SK-N-SH (cell line): Measurements from ENCODE around the gene NR6A1. TPM values are rescaled to one million over a fixed set of nuclear protein-coding genes. Genes with fewer than 3 reads are reported as not detected.

Experiments
- CTCF ChIA-PET: fragments of 300-600, 350-600 bp; formaldehyde crosslinking; extraction: SDS; loops from one replicate; lab custom pipeline; 2021; lab: Yijun Ruan, JAX
- POLR2A ChIA-PET: fragments of 350-600 bp; sonication (Branson Sonifier 250); formaldehyde crosslinking; extraction: SDS; loops from one replicate; lab custom pipeline; 2020; ENCODE audit warnings: antibody characterized with exemption, inconsistent platforms; lab: Yijun Ruan, JAX
- DNase-seq: peaks from one replicate; pipeline ENCODE4 v3.0.0; 2012
- H2AFZ ChIP-seq: fragments of 200-600 bp; sonication (generic); 2 replicates; pipeline ENCODE4 v1.8.1; 2016; ENCODE audit warnings: antibody characterized with exemption, mild to moderate bottlenecking, low read depth
- H3F3A ChIP-seq: fragments of 200-600 bp; sonication (generic); replicated peaks from 2 replicates; pipeline ENCODE3; 2016; ENCODE audit warnings: antibody characterized with exemption, mild to moderate bottlenecking; ENCODE audit not compliant: insufficient read depth
- H3K27ac ChIP-seq, 2 experiments: fragments of 200-500 bp in 1 of 2; fragments of 200-600 bp in 1 of 2; sonication (Bioruptor generic) in 1 of 2; sonication (generic), shearing (Covaris generic) in 1 of 2; 2 replicates each; pipeline versions ENCODE4 v1.5.1 to v1.6.1; 2014 to 2016; ENCODE audit warnings: low read depth in 2 of 2, inconsistent platforms in 1 of 2, low read length in 1 of 2, mild to moderate bottlenecking in 1 of 2, mixed read lengths in 1 of 2
- H3K27me3 ChIP-seq: fragments of 200-600 bp; sonication (generic), shearing (Covaris generic); 2 replicates; pipeline ENCODE4 v1.6.1; 2016; ENCODE audit warnings: mixed run types; ENCODE audit not compliant: insufficient read depth
- H3K36me3 ChIP-seq, 2 experiments: fragments of 200-500 bp in 1 of 2; fragments of 200-600 bp in 1 of 2; sonication (Bioruptor generic) in 1 of 2; sonication (generic) in 1 of 2; replicated peaks in 1 of 2; 2 replicates each; pipeline versions ENCODE3 to v1.5.1; 2014 to 2016; ENCODE audit warnings: low read length in 1 of 2, mild to moderate bottlenecking in 1 of 2; ENCODE audit not compliant: insufficient read depth in 2 of 2, control insufficient read depth in 1 of 2
- H3K4me1 ChIP-seq, 2 experiments: fragments of 200-500 bp in 1 of 2; fragments of 200-600 bp in 1 of 2; sonication (Bioruptor generic) in 1 of 2; sonication (generic), shearing (Covaris generic) in 1 of 2; 2 replicates each; pipeline versions ENCODE4 v1.5.1 to v1.6.1; 2014 to 2016; ENCODE audit warnings: low read depth in 1 of 2, low read length in 1 of 2, mixed run types in 1 of 2; ENCODE audit not compliant: insufficient read depth in 2 of 2, control insufficient read depth in 1 of 2
- H3K4me2 ChIP-seq: fragments of 200-600 bp; sonication (generic), shearing (Covaris generic); 2 replicates; pipeline ENCODE4 v1.6.1; 2017; ENCODE audit warnings: mixed run types
- H3K4me3 ChIP-seq, 2 experiments: fragments of 200-500 bp in 1 of 2; fragments of 200-600 bp in 1 of 2; sonication (Bioruptor generic) in 1 of 2; sonication (generic), shearing (Covaris generic) in 1 of 2; 2 replicates each; pipeline versions ENCODE4 v1.5.1 to v1.8.1; 2014 to 2016; ENCODE audit warnings: low read depth in 2 of 2, inconsistent platforms in 1 of 2, low read length in 1 of 2, mild to moderate bottlenecking in 1 of 2, mixed read lengths in 1 of 2, moderate library complexity in 1 of 2
- H3K79me2 ChIP-seq: fragments of 200-600 bp; sonication (generic); 2 replicates; pipeline ENCODE4 v1.8.1; 2017; ENCODE audit warnings: mild to moderate bottlenecking; ENCODE audit not compliant: insufficient read depth
- H3K9ac ChIP-seq: fragments of 200-600 bp; sonication (generic); 2 replicates; pipeline ENCODE4 v1.6.1; 2017; ENCODE audit warnings: mixed run types
- H3K9me2 ChIP-seq: fragments of 200-600 bp; sonication (generic); 2 replicates; pipeline ENCODE4 v1.6.1; 2017; ENCODE audit warnings: mixed run types
- H3K9me3 ChIP-seq: fragments of 200-600 bp; sonication (generic); 2 replicates; pipeline ENCODE4 v1.6.1; 2017; ENCODE audit warnings: mixed run types, mild to moderate bottlenecking, moderate library complexity
- H4K20me1 ChIP-seq: fragments of 200-600 bp; sonication (generic); 2 replicates; pipeline ENCODE4 v1.6.1; 2017; ENCODE audit warnings: mild to moderate bottlenecking, mixed run types; ENCODE audit not compliant: insufficient read depth
- CHD2 ChIP-seq: fragments of 150-350 bp; IDR thresholded peaks from 2 replicates; pipeline ENCODE4 v1.6.1; 2018; ENCODE audit warnings: low read length; ENCODE audit not compliant: partially characterized antibody
- EP300 ChIP-seq, 2 experiments: IDR thresholded peaks; 2 replicates each; pipeline versions ENCODE4 v1.4.0 to v1.6.1; 2012; ENCODE audit warnings: borderline replicate concordance in 1 of 2, low read depth in 1 of 2, low read length in 1 of 2
- FOSL2 ChIP-seq: IDR thresholded peaks from 2 replicates; pipeline ENCODE4 v1.4.0; 2012; ENCODE audit warnings: low read depth, mild to moderate bottlenecking, moderate library complexity, borderline replicate concordance
- FOXJ3 ChIP-seq: sonication (generic); formaldehyde crosslinking; IDR thresholded peaks from 2 replicates; pipeline ENCODE4 v1.5.1; 2020; ENCODE audit warnings: mild to moderate bottlenecking, missing genetic modification reagents
- GATA2 ChIP-seq: sonication (generic); formaldehyde crosslinking; IDR thresholded peaks from 2 replicates; pipeline ENCODE4 v1.5.0; 2020; ENCODE audit warnings: mild to moderate bottlenecking, missing genetic modification reagents
- IRF3 ChIP-seq: fragments of 150-350 bp; IDR thresholded peaks from 2 replicates; pipeline ENCODE4 v1.6.1; 2016; ENCODE audit warnings: mild to moderate bottlenecking, low read depth, low read length
- JUND ChIP-seq: IDR thresholded peaks from 2 replicates; pipeline ENCODE4 v1.4.0; 2012
- NRF1 ChIP-seq: IDR thresholded peaks from 2 replicates; pipeline ENCODE4 v1.6.1; 2012; ENCODE audit warnings: low read depth, mild to moderate bottlenecking, low read length
- POLR2AphosphoS5 ChIP-seq: IDR thresholded peaks from 2 replicates; pipeline ENCODE4 v1.6.1; 2012; ENCODE audit warnings: low read depth, low read length
- RAD21 ChIP-seq: IDR thresholded peaks from 2 replicates; pipeline ENCODE4 v1.6.1; 2012; ENCODE audit warnings: mild to moderate bottlenecking, low read length
- RXRA ChIP-seq: IDR thresholded peaks from 2 replicates; pipeline ENCODE4 v1.4.0; 2012; ENCODE audit warnings: low read depth, mild to moderate bottlenecking, borderline replicate concordance
- SIN3A ChIP-seq: IDR thresholded peaks from 2 replicates; pipeline ENCODE4 v1.6.1; 2012; ENCODE audit warnings: low read depth, mild to moderate bottlenecking, low read length, moderate library complexity, borderline replicate concordance
- SMC3 ChIP-seq: IDR thresholded peaks from 2 replicates; pipeline ENCODE4 v1.6.1; 2012; ENCODE audit warnings: low read depth, low read length, improper control_type of control experiment
- TAF1 ChIP-seq: IDR thresholded peaks from 2 replicates; pipeline ENCODE4 v1.6.1; 2012; ENCODE audit warnings: low read depth, mild to moderate bottlenecking, low read length, moderate library complexity, borderline replicate concordance
- TCF12 ChIP-seq: IDR thresholded peaks from 2 replicates; pipeline ENCODE4 v1.4.0; 2012
- YY1 ChIP-seq: IDR thresholded peaks from 2 replicates; pipeline ENCODE4 v1.4.0; 2012; ENCODE audit warnings: low read depth, mild to moderate bottlenecking
- WGBS: methylation state at CpG from one replicate; pipeline ENCODE4 v1.1.6; 2017; ENCODE audit warnings: low lambda C conversion rate; 5-methylcytosine and 5-hydroxymethylcytosine counted together
- polyA plus RNA-seq, 3 experiments: library from polyadenylated mRNA; depleted of rRNA; stranded (reverse); fragments of >200 nt; gene quantifications; 2 replicates each; pipeline ENCODE4 v1.2.3, GENCODE V29; 2012
- TF ChIP-seq, protein P1 (sequence below): IDR thresholded peaks from 2 replicates; pipeline ENCODE4 v1.6.1; 2012; ENCODE audit warnings: mild to moderate bottlenecking, low read depth, low read length, moderate library complexity
- TF ChIP-seq, protein P2 (sequence below): IDR thresholded peaks from 2 replicates; pipeline ENCODE4 v1.4.0; 2012; ENCODE audit warnings: low read depth, borderline replicate concordance

NR6A1 gene
- polyA plus RNA-seq, 1 of the 3 experiments (the other 2 are of a cell fraction): 1.2 TPM

GRCh38 chr9:124583134-124583533, 188.0 kb downstream of the NR6A1 start:
- Histone ChIP-seq H3K4me2 (no peak overlapping the region), H3K36me3 (no peaks in the 10 kb centered on the region), H3K9ac (no peak overlapping the region), H3K9me2 (no peaks in the 10 kb centered on the region), H3K4me3 (no peak overlapping the region), H3K27me3 (no peaks in the 10 kb centered on the region), H3F3A (no peaks in the 10 kb centered on the region), H3K9me3 (no peaks in the 10 kb centered on the region), H3K27ac (no peak overlapping the region), H3K79me2 (no peaks in the 10 kb centered on the region; the same call in 1 of the 2 replicates), H3K4me1 (no peaks in the 10 kb centered on the region), H2AFZ (no peak overlapping the region), H4K20me1 (no peaks in the 10 kb centered on the region)
- ChIA-PET CTCF (no interaction called here), POLR2A (no interaction called here)
- no peak for DNase-seq
- TF ChIP-seq, protein P1, sequence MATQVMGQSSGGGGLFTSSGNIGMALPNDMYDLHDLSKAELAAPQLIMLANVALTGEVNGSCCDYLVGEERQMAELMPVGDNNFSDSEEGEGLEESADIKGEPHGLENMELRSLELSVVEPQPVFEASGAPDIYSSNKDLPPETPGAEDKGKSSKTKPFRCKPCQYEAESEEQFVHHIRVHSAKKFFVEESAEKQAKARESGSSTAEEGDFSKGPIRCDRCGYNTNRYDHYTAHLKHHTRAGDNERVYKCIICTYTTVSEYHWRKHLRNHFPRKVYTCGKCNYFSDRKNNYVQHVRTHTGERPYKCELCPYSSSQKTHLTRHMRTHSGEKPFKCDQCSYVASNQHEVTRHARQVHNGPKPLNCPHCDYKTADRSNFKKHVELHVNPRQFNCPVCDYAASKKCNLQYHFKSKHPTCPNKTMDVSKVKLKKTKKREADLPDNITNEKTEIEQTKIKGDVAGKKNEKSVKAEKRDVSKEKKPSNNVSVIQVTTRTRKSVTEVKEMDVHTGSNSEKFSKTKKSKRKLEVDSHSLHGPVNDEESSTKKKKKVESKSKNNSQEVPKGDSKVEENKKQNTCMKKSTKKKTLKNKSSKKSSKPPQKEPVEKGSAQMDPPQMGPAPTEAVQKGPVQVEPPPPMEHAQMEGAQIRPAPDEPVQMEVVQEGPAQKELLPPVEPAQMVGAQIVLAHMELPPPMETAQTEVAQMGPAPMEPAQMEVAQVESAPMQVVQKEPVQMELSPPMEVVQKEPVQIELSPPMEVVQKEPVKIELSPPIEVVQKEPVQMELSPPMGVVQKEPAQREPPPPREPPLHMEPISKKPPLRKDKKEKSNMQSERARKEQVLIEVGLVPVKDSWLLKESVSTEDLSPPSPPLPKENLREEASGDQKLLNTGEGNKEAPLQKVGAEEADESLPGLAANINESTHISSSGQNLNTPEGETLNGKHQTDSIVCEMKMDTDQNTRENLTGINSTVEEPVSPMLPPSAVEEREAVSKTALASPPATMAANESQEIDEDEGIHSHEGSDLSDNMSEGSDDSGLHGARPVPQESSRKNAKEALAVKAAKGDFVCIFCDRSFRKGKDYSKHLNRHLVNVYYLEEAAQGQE: no peak
- no peak for TF ChIP-seq CHD2
- no peak for TF ChIP-seq RAD21
- TF ChIP-seq JUND: no peak
- 78% methylated on average over 1 of the region's 1 CpG for WGBS

DNA sequence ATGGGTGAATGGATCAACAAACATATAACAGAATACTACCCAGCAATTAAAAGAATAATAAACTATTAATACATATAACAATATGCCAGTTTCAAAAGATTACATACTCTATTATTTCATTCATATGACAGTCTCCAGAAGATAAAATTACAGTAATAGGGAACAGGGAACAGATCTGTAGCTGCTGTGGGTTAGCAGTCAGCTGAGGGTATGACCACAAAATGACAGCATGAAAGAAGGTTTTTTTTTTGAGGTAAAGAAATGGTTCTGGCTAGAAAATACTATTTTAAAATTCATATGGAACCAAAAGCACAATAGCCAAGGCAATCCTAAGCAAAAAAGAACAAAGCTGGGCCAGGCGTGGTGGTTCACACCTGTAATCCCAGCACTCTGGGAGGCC, 190.9 kb downstream of the NR6A1 start:
- Histone ChIP-seq H3K27ac (no peak overlapping the region), H4K20me1 (no peaks in the 10 kb centered on the region), H3K9ac (no peak overlapping the region), H3K36me3 (no peaks in the 10 kb centered on the region), H3K27me3 (no peaks in the 10 kb centered on the region), H3K4me3 (no peak overlapping the region), H3K9me2 (no peaks in the 10 kb centered on the region), H3K4me1 (no peaks in the 10 kb centered on the region; a peak in 1 of 4 replicates), H3K9me3 (no peaks in the 10 kb centered on the region), H3F3A (no peaks in the 10 kb centered on the region), H3K4me2 (no peak overlapping the region), H3K79me2 (no peaks in the 10 kb centered on the region; the same call in 1 of the 2 replicates), H2AFZ (no peak overlapping the region)
- POLR2A ChIA-PET: no interaction called here
- DNase-seq: no peak
- CTCF ChIA-PET: interaction anchor here (0.7 to 1.5 kb wide), 3 partner anchors 10 to 37 kb away, joined by 3 read pairs; no protein-coding TSS in a partner anchor
- WGBS: 92% methylated on average over 1 of the region's 1 CpG
- TF ChIP-seq SMC3 (no peak), TAF1 (no peak), FOSL2 (no peak), RXRA (no peak), SIN3A (no peak), POLR2AphosphoS5 (no peak), EP300 (IDR thresholded peaks at IDR 0.05; ENCODE audit: borderline replicate concordance in 1 of 2, low read depth in 1 of 2, low read length in 1 of 2) (no peak), NRF1 (no peak), IRF3 (no peak), FOXJ3 (CRISPR knock-in tag) (no peak), YY1 (no peak), GATA2 (CRISPR knock-in tag) (no peak), TCF12 (no peak)
- TF ChIP-seq, protein P1: no peak
- TF ChIP-seq, protein P2, sequence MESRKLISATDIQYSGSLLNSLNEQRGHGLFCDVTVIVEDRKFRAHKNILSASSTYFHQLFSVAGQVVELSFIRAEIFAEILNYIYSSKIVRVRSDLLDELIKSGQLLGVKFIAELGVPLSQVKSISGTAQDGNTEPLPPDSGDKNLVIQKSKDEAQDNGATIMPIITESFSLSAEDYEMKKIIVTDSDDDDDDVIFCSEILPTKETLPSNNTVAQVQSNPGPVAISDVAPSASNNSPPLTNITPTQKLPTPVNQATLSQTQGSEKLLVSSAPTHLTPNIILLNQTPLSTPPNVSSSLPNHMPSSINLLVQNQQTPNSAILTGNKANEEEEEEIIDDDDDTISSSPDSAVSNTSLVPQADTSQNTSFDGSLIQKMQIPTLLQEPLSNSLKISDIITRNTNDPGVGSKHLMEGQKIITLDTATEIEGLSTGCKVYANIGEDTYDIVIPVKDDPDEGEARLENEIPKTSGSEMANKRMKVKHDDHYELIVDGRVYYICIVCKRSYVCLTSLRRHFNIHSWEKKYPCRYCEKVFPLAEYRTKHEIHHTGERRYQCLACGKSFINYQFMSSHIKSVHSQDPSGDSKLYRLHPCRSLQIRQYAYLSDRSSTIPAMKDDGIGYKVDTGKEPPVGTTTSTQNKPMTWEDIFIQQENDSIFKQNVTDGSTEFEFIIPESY: no peak
